CD14-positive monocyte (primary cell): Measurements from ENCODE around the gene GSTM2. TPM values are rescaled to one million over a fixed set of nuclear protein-coding genes. Genes with fewer than 3 reads are reported as not detected.
"Not testable (repeated sequence)": the region's sequence is repeated elsewhere in the genome, so short reads cannot be mapped to it uniquely, and the experiment has no call there.

ENCODE experiments used
- DNase-seq, 3 donors: peaks; one replicate each; pipeline ENCODE4 v3.0.0-alpha.2; 2011 to 2022
- H2AFZ ChIP-seq: 2 replicates; pipeline ENCODE4 v1.6.0; 2012; ENCODE audit warnings: mild to moderate bottlenecking, low read depth, low read length, inconsistent platforms; ENCODE audit not compliant: insufficient read depth, poor library complexity, severe bottlenecking
- H3K27ac ChIP-seq, 2 donors: 1 replicate in 1 of 2; 2 replicates in 1 of 2; pipeline ENCODE4 v1.5.1; 2012 to 2013; ENCODE audit warnings: low read length in 2 of 2, control low read depth in 1 of 2, inconsistent platforms in 1 of 2, low read depth in 1 of 2, mild to moderate bottlenecking in 1 of 2
- H3K27me3 ChIP-seq, 2 donors: one replicate each; pipeline versions ENCODE4 v1.6.0 to v1.6.1; 2011 to 2013; ENCODE audit warnings: low read length in 2 of 2; ENCODE audit not compliant: control insufficient read depth in 2 of 2, insufficient read depth in 2 of 2
- H3K36me3 ChIP-seq, 2 donors: replicated peaks in 1 of 2; 1 replicate in 1 of 2; 2 replicates in 1 of 2; pipeline versions ENCODE4 v1.5.1 to v1.6.1; 2012 to 2013; ENCODE audit warnings: low read length in 2 of 2, control low read depth in 1 of 2, inconsistent platforms in 1 of 2, mild to moderate bottlenecking in 1 of 2; ENCODE audit not compliant: insufficient read depth in 2 of 2, control insufficient read depth in 1 of 2
- H3K4me1 ChIP-seq, 2 donors: 1 replicate in 1 of 2; 2 replicates in 1 of 2; pipeline versions ENCODE4 v1.5.1 to v1.6.1; 2012 to 2013; ENCODE audit warnings: low read length in 2 of 2, control low read depth in 1 of 2, inconsistent platforms in 1 of 2, mild to moderate bottlenecking in 1 of 2, moderate library complexity in 1 of 2; ENCODE audit not compliant: insufficient read depth in 2 of 2, control insufficient read depth in 1 of 2
- H3K4me2 ChIP-seq: replicated peaks from 2 replicates; pipeline ENCODE3; 2012; ENCODE audit warnings: low read length, moderate library complexity, mild to moderate bottlenecking; ENCODE audit not compliant: poor library complexity, severe bottlenecking; ENCODE audit errors: extremely low read depth
- H3K4me3 ChIP-seq, 3 experiments: fragments of 200-600 bp in 1 of 3; sonication (generic) in 1 of 3; replicated peaks in 1 of 3; 1 replicate in 2 of 3; 2 replicates in 1 of 3; pipeline ENCODE4 v1.5.1; 2011 to 2013; ENCODE audit warnings: low read length in 3 of 3, mild to moderate bottlenecking in 3 of 3, control low read depth in 2 of 3, low read depth in 2 of 3, inconsistent platforms in 1 of 3, moderate library complexity in 1 of 3
- H3K79me2 ChIP-seq: 2 replicates; pipeline ENCODE4 v1.6.0; 2012; ENCODE audit warnings: mild to moderate bottlenecking, control low read depth, inconsistent platforms, low read length, moderate library complexity; ENCODE audit not compliant: insufficient read depth
- H3K9ac ChIP-seq: 2 replicates; pipeline ENCODE4 v1.6.0; 2017; ENCODE audit warnings: low read length, mild to moderate bottlenecking; ENCODE audit not compliant: insufficient read depth, poor library complexity, severe bottlenecking
- H3K9me3 ChIP-seq, 2 donors: replicated peaks in 1 of 2; 1 replicate in 1 of 2; 2 replicates in 1 of 2; pipeline versions ENCODE4 v1.5.1 to v1.6.1; 2012 to 2013; ENCODE audit warnings: low read length in 2 of 2, control low read depth in 1 of 2; ENCODE audit not compliant: control insufficient read depth in 1 of 2, insufficient read depth in 1 of 2
- H4K20me1 ChIP-seq: 2 replicates; pipeline ENCODE4 v1.6.0; 2012; ENCODE audit warnings: mild to moderate bottlenecking, low read length, control low read depth, moderate library complexity; ENCODE audit not compliant: insufficient read depth
- H3K27ac Mint-ChIP-seq, 7 donors: one replicate each; pipeline ENCODE4 v1.8.0; 2020; ENCODE audit warnings: mild to moderate bottlenecking in 7 of 7, mixed read lengths in 7 of 7, moderate library complexity in 6 of 7, inconsistent platforms in 2 of 7
- H3K27me3 Mint-ChIP-seq, 3 donors: one replicate each; pipeline ENCODE4 v1.8.0; 2021 to 2022; ENCODE audit warnings: low read depth in 3 of 3, mild to moderate bottlenecking in 3 of 3, mixed read lengths in 3 of 3, moderate library complexity in 3 of 3, inconsistent platforms in 1 of 3
- H3K36me3 Mint-ChIP-seq, 2 donors: one replicate each; pipeline ENCODE4 v1.8.0; 2020; ENCODE audit warnings: mixed read lengths in 2 of 2, inconsistent platforms in 1 of 2, mild to moderate bottlenecking in 1 of 2
- H3K4me1 Mint-ChIP-seq: one replicate; pipeline ENCODE4 v1.8.0; 2020; ENCODE audit warnings: mild to moderate bottlenecking, mixed read lengths
- H3K4me3 Mint-ChIP-seq, 2 donors: one replicate each; pipeline ENCODE4 v1.8.0; 2020; ENCODE audit warnings: mild to moderate bottlenecking in 2 of 2, mixed read lengths in 2 of 2, moderate library complexity in 1 of 2
- H3K9me3 Mint-ChIP-seq, 7 donors: one replicate each; pipeline ENCODE4 v1.8.0; 2020 to 2022; ENCODE audit warnings: mixed read lengths in 7 of 7, mild to moderate bottlenecking in 6 of 7, moderate library complexity in 6 of 7, inconsistent platforms in 2 of 7
- WGBS: methylation state at CpG from one replicate; pipeline ENCODE4 v1.1.5; 2013; ENCODE audit warnings: missing lambda C conversion rate; ENCODE audit not compliant: insufficient coverage; 5-methylcytosine and 5-hydroxymethylcytosine counted together
- intact Hi-C, 2 donors: fragments of 100-400 bp; cut with micrococcal nuclease; formaldehyde crosslinking; loops; one replicate each; pipeline versions ENCODE4 v1.15.0 to v1.15.1; 2023
- polyA plus RNA-seq, 3 donors: library from polyadenylated mRNA; depleted of rRNA in 1 of 3; unstranded in 2 of 3; stranded (reverse) in 1 of 3; fragments of 300-500 nt in 2 of 3; fragments of >200 nt in 1 of 3; fragmentation: Illumina TruSeq in 2 of 3; gene quantifications; 1 replicate in 2 of 3; 2 replicates in 1 of 3; pipeline ENCODE4 v1.2.3, GENCODE V29; 2012 to 2021
- TF ChIP-seq, protein P1 (sequence below): fragments of 200-600 bp; IDR thresholded peaks from one replicate; pipeline ENCODE4 v1.8.0; 2022; ENCODE audit warnings: antibody characterized with exemption, mild to moderate bottlenecking

The GSTM2 gene
- polyA plus RNA-seq, 3 donors: 1.5 to 12.0 (median 6.3) TPM

DNA sequence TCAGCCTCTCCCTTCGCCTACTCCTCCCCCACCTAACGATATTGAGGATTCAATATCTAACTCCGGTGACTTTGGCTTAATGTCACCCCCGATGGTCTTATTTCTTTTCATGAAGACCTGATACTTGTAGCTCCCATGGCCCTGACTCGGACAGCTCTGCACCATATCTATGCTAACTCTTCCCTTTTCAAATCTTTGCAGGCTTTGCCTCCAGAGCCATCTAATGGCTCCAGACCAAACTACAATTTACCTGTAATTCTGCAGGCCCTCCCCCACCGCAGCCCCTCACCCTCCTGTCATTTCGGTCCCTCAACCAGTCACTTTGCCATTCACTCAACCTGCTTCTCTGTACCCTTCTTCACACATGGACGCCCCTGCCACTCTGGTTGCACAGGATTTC, 36.3 kb downstream of the GSTM2 start:
- Histone ChIP-seq H4K20me1 (no peaks in the 10 kb centered on the region), H3K9me3 (peaks cover 32 to 34% of the 10 kb centered on the region in 2 donors), H3K4me1 (peaks cover 0 to 2% of the 10 kb centered on the region in 2 donors), H3K27ac (no peak overlapping the region), H3K36me3 (no peaks in the 10 kb centered on the region), H3K27me3 (no peaks in the 10 kb centered on the region), H3K79me2 (no peaks in the 10 kb centered on the region), H3K4me2 (no peak overlapping the region), H2AFZ (no peak overlapping the region), H3K9ac (no peak overlapping the region), H3K4me3 (no peak overlapping the region)
- TF ChIP-seq, protein P1, sequence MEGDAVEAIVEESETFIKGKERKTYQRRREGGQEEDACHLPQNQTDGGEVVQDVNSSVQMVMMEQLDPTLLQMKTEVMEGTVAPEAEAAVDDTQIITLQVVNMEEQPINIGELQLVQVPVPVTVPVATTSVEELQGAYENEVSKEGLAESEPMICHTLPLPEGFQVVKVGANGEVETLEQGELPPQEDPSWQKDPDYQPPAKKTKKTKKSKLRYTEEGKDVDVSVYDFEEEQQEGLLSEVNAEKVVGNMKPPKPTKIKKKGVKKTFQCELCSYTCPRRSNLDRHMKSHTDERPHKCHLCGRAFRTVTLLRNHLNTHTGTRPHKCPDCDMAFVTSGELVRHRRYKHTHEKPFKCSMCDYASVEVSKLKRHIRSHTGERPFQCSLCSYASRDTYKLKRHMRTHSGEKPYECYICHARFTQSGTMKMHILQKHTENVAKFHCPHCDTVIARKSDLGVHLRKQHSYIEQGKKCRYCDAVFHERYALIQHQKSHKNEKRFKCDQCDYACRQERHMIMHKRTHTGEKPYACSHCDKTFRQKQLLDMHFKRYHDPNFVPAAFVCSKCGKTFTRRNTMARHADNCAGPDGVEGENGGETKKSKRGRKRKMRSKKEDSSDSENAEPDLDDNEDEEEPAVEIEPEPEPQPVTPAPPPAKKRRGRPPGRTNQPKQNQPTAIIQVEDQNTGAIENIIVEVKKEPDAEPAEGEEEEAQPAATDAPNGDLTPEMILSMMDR: no peak
- DNase-seq: no peak
- peak overlapping the region in 1 of 7 donors; percentile 54 for H3K27ac Mint-ChIP-seq
- WGBS: 80% methylated on average over 8 of the region's 8 CpGs
- H3K27me3 Mint-ChIP-seq: peaks cover 0 to 2% (median 0%) of the 10 kb centered on the region in 3 donors
- intact Hi-C loops: no loop called here
- peaks cover 8% of the 10 kb centered on the region for H3K4me1 Mint-ChIP-seq
- H3K9me3 Mint-ChIP-seq: peaks cover 33 to 49% (median 40%) of the 10 kb centered on the region in 7 donors
- no peak overlapping the region for H3K4me3 Mint-ChIP-seq
- H3K36me3 Mint-ChIP-seq: peaks cover 0 to 8% of the 10 kb centered on the region in 2 donors

DNA sequence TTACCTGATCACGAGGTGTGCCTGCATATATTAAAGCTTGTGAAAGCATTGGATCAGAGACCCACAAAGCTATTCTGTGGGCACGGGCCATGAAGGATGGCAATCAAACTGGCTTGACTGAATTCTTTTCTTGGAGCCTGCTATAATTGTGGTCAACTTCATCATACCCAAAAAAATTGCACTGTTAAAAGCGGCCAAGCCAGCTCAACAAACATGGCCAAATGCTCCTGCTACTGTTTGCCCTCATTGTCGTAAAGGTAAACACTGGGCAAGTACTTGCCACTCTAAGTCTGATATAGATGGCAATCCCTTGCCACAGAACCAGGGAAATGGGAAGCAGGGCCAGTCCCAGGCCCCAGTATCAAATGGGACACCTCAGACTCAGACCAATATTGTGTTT, 37.6 kb downstream of the GSTM2 start:
- peaks cover 0 to 11% of the 10 kb centered on the region in 2 donors for H3K36me3 Mint-ChIP-seq
- TF ChIP-seq, protein P1: no peak
- H3K4me3 Mint-ChIP-seq: no peak overlapping the region
- H3K9ac ChIP-seq: no peak overlapping the region
- H3K27me3 ChIP-seq: no peaks in the 10 kb centered on the region
- H3K9me3 ChIP-seq: peaks cover 41 to 42% of the 10 kb centered on the region in 2 donors
- peaks cover 0 to 2% of the 10 kb centered on the region in 2 donors for H3K4me1 ChIP-seq
- H2AFZ ChIP-seq: no peak overlapping the region
- intact Hi-C loops: no loop called here
- DNase-seq: no peak
- no peaks in the 10 kb centered on the region for H3K79me2 ChIP-seq
- peaks cover 8% of the 10 kb centered on the region for H3K4me1 Mint-ChIP-seq
- no peaks in the 10 kb centered on the region for H4K20me1 ChIP-seq
- peaks cover 0 to 2% (median 0%) of the 10 kb centered on the region in 3 donors for H3K27me3 Mint-ChIP-seq
- no peak overlapping the region for H3K27ac ChIP-seq
- H3K36me3 ChIP-seq: no peaks in the 10 kb centered on the region
- H3K9me3 Mint-ChIP-seq: peaks cover 38 to 58% (median 47%) of the 10 kb centered on the region in 7 donors
- no peak overlapping the region for H3K4me3 ChIP-seq
- no peak overlapping the region for H3K4me2 ChIP-seq
- no peak overlapping the region for H3K27ac Mint-ChIP-seq
- WGBS: 98% methylated on average over 4 of the region's 4 CpGs

DNA sequence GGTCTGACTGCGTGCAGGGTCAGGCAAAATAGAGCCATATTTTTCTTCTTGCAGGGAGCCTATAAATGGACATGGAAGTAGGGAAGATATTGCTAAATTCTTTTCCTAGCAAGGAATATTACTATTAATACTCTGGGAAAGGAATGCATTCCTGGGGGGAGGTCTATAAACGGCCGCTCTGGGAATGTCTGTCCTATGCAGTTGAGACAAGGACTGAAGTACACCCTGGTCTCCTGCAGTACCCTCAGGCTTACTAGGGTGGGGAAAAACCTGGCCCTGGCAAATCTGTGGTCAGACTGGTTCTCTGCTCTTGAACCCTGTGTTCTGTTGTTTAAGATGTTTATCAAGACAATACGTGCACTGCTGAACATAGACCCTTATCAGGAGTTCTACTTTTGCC, 41.1 kb downstream of the GSTM2 start:
- WGBS: 50% methylated on average over 2 of the region's 4 CpGs
- H3K27ac Mint-ChIP-seq: not testable (repeated sequence)

More for the DNA sequence above, 41.1 kb downstream of the GSTM2 start:
- H3K79me2 ChIP-seq, H3K9ac ChIP-seq, H2AFZ ChIP-seq, H3K27ac ChIP-seq, H4K20me1 ChIP-seq, H3K36me3 ChIP-seq, H3K4me2 ChIP-seq, H3K4me3 ChIP-seq, H3K4me3 Mint-ChIP-seq, intact Hi-C loops, DNase-seq: not testable (repeated sequence)
- Mint-ChIP-seq H3K9me3 (peaks cover 28 to 46% (median 34%) of the 10 kb centered on the region in 7 donors), H3K4me1 (peaks cover 15% of the 10 kb centered on the region), H3K36me3 (peaks cover 0 to 11% of the 10 kb centered on the region in 2 donors), H3K27me3 (peaks cover 3 to 13% (median 10%) of the 10 kb centered on the region in 3 donors)
- H3K9me3 ChIP-seq: peaks cover 32 to 33% of the 10 kb centered on the region in 2 donors
- peaks cover 7 to 10% of the 10 kb centered on the region in 2 donors for H3K4me1 ChIP-seq
- H3K27me3 ChIP-seq: peaks cover 0 to 11% of the 10 kb centered on the region in 2 donors
